Gastrocnemius medialis (tissue), 4 donors: ENCODE data around the gene NCOA6. TPM values are rescaled to one million over a fixed set of nuclear protein-coding genes. Genes with fewer than 3 reads are reported as not detected.

ENCODE experiments used
- ATAC-seq, 2 donors: fragments of 150-250 bp; one replicate each; pipeline ENCODE4 v1.9.1; 2016
- DNase-seq, 2 donors: peaks; one replicate each; pipeline ENCODE4 v3.0.0-alpha.2; 2019
- H3K27ac ChIP-seq, 4 donors: fragments of 200-600 bp; sonication (generic); 1 replicate in 1 of 4; 2 replicates in 3 of 4; pipeline ENCODE4 v1.5.1; 2016 to 2018; ENCODE audit warnings: mild to moderate bottlenecking in 2 of 4, moderate library complexity in 1 of 4
- H3K27me3 ChIP-seq, 3 donors: fragments of 200-600 bp; sonication (generic) in 2 of 3; 1 replicate in 1 of 3; 2 replicates in 2 of 3; pipeline versions ENCODE4 v1.5.1 to v1.6.0; 2016 to 2019; ENCODE audit warnings: mild to moderate bottlenecking in 1 of 3, moderate library complexity in 1 of 3
- H3K36me3 ChIP-seq, 2 donors: fragments of 200-600 bp; sonication (generic) in 1 of 2; one replicate each; pipeline ENCODE4 v1.5.1; 2017 to 2018
- H3K4me1 ChIP-seq, 2 donors: fragments of 200-600 bp; sonication (generic) in 1 of 2; one replicate each; pipeline ENCODE4 v1.5.1; 2016 to 2017; ENCODE audit warnings: mild to moderate bottlenecking in 2 of 2
- H3K4me3 ChIP-seq, 4 donors: fragments of 200-600 bp; sonication (generic) in 3 of 4; 1 replicate in 1 of 4; 2 replicates in 3 of 4; pipeline ENCODE4 v1.5.1; 2016 to 2019; ENCODE audit warnings: mild to moderate bottlenecking in 2 of 4
- H3K9me3 ChIP-seq, 3 donors: fragments of 200-600 bp; sonication (generic) in 2 of 3; 1 replicate in 1 of 3; 2 replicates in 2 of 3; pipeline ENCODE4 v1.5.1; 2016 to 2019
- POLR2A ChIP-seq, 2 donors: fragments of 450-650 bp; IDR thresholded peaks; one replicate each; pipeline ENCODE4 v1.6.1; 2017; ENCODE audit warnings: antibody characterized with exemption in 2 of 2, mild to moderate bottlenecking in 2 of 2, moderate library complexity in 2 of 2
- in situ Hi-C, 4 donors: fragments of 200-750 bp; cut with MboI; loops; one replicate each; pipeline versions ENCODE4 v1.15.0 to v1.8.0; 2017; ENCODE audit warnings: low sequenced_read_pairs in 4 of 4
- intact Hi-C: fragments of 100-400 bp; cut with DNase I; formaldehyde crosslinking; loops from one replicate; pipeline ENCODE4 v1.15.1; 2023; ENCODE audit warnings: low total_unique reads
- total RNA-seq, 4 donors: library from RNA; depleted of rRNA; stranded (reverse); fragments of >200 nt; gene quantifications; one replicate each; pipeline versions ENCODE4 v1.1.0 to v1.2.3, GENCODE V29; 2016
- TF ChIP-seq, protein P1 (sequence below), 5 experiments: fragments of 450-650 bp in 3 of 5; fragments of 200-600 bp in 2 of 5; sonication (generic) in 2 of 5; IDR thresholded peaks in 4 of 5; conservative IDR thresholded peaks in 1 of 5; 1 replicate in 4 of 5; 2 replicates in 1 of 5; pipeline ENCODE4 v1.5.1; 2016 to 2019; ENCODE audit warnings: antibody characterized with exemption in 5 of 5, mild to moderate bottlenecking in 3 of 5, moderate library complexity in 3 of 5

Gene NCOA6
- total RNA-seq, 4 donors from 2014 or later, result 10.9 to 12.7 (median 11.6) TPM

DNA sequence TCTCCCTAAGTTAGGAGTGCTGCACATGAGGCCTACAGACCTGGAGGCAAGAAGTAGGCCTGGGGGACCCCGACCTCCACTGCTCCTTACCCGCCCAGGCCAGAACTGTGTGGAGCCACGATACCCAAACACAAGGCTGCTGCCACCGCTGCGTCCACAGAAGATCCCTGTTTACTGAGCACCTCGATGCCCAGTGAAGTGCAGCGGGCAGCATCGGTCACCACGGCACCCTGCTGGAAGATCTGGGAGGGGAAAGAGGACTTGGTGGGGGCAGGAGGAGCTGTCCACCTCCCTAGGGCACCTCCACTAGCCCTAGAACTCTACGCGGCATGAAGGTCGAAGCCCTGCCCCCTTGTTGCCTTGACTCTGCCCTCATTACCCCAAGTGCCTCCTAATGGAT, 37.3 kb upstream of the NCOA6 start:
- in situ Hi-C loops (loop anchor here in 1 of 4 donors (25.0 kb wide), 1 partner anchor 225 kb away; the partner anchor contains the start of gene TRPC4AP), intact Hi-C loops (no loop called here)
- no peaks in the 10 kb centered on the region for H3K27me3 ChIP-seq
- peak; percentile 24 to 43 for ATAC-seq
- TF ChIP-seq, protein P1, sequence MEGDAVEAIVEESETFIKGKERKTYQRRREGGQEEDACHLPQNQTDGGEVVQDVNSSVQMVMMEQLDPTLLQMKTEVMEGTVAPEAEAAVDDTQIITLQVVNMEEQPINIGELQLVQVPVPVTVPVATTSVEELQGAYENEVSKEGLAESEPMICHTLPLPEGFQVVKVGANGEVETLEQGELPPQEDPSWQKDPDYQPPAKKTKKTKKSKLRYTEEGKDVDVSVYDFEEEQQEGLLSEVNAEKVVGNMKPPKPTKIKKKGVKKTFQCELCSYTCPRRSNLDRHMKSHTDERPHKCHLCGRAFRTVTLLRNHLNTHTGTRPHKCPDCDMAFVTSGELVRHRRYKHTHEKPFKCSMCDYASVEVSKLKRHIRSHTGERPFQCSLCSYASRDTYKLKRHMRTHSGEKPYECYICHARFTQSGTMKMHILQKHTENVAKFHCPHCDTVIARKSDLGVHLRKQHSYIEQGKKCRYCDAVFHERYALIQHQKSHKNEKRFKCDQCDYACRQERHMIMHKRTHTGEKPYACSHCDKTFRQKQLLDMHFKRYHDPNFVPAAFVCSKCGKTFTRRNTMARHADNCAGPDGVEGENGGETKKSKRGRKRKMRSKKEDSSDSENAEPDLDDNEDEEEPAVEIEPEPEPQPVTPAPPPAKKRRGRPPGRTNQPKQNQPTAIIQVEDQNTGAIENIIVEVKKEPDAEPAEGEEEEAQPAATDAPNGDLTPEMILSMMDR (IDR thresholded peaks at IDR 0.05 in 4 of 5, conservative IDR thresholded peaks at IDR 0.05 in 1 of 5), result no peak
- no peak for TF ChIP-seq POLR2A (IDR thresholded peaks at IDR 0.05)
- peak overlapping the region; percentile 18 to 28 (median 22) for H3K4me3 ChIP-seq
- H3K4me1 ChIP-seq, result peaks cover 23 to 39% of the 10 kb centered on the region in 2 donors
- no peaks in the 10 kb centered on the region for H3K9me3 ChIP-seq
- peaks cover 0 to 7% of the 10 kb centered on the region in 2 donors for H3K36me3 ChIP-seq
- no peak for DNase-seq
- peak overlapping the region; percentile 50 to 82 (median 72) for H3K27ac ChIP-seq

DNA sequence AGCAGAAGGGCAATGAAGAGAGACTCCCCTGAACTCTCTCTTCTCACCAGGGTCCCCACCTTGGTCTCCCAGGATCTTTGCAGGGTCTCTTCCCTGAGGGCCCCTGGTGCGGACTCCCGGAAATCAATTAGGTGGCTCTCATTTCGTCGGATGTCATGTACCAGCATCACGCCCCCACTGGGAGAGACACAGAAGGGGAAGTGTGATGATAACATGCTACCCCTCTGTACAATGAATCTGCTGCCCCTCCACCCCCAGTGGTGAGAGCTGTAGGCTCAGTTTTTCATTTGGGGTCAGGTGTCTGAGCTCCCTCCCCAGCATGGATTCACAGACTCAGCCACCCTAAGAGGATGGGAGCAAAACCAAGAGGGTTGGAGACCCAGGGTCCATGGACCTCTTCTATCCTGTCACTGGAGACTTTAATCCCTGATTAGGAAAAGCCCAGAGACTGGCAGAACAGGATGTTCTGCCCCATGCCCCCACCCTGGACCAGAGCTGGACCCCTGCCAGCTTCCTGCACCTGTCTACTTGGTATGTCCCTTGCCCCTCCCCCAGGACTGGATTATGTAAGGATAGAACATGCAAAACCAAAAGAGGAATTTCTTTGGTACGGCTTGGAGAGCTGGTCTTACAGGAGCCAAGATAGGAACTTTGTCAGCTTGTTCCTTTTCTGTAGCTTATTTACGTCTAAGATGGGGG, 36.1 kb upstream of the NCOA6 start:
- Histone ChIP-seq H3K9me3 (no peaks in the 10 kb centered on the region), H3K27ac (peak overlapping the region; percentile 50 to 82 (median 72)), H3K27me3 (no peaks in the 10 kb centered on the region), H3K4me1 (peaks cover 23 to 39% of the 10 kb centered on the region in 2 donors), H3K4me3 (peak overlapping the region in 2 of 4 donors; percentile 20 to 28), H3K36me3 (peaks cover 0 to 7% of the 10 kb centered on the region in 2 donors)
- ATAC-seq, result peak; percentile 51 to 74
- in situ Hi-C loops, result loop anchor here in 1 of 4 donors (25.0 kb wide), 1 partner anchor 226 kb away; the partner anchor contains the start of gene TRPC4AP
- peak; percentile 74 to 93 for DNase-seq
- TF ChIP-seq, protein P1 (IDR thresholded peaks at IDR 0.05 in 4 of 5, conservative IDR thresholded peaks at IDR 0.05 in 1 of 5), result no peak
- no peak for TF ChIP-seq POLR2A (IDR thresholded peaks at IDR 0.05)
- intact Hi-C loops, result no loop called here

DNA sequence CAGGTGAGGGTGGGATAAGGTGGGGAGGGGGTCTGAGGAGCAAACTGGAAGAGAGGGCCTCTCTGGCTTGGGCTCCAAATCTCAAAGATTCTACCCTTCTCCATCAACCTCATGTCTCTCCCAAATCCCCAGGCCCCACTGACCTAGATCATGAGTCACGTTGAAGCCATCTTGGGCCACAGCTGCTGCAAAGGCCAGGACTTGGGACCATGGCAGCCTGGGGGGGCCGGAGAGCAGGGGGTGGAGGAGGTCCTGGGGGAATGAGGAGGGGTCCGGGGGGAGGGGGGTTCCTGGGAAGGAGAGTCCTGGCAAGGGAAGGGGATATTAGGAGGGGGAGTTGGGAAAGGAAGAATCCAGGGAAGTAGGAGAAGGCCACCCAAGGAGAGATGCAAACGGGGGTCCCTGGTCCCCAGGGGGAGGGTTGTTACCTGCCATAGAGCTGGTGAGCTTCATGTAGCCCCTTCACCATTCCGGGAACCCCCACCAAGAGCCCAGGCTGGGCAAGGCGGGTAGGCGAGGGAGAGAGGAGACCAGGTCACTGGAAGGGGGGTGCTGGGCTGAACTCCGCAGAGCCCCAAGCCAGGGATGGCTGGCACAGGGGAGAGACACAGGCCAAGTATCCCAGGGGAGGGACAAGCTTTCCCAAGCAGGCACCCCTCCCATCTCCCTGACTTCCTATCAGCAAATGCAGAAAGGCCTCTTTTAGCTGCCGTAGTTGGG, 34.5 kb upstream of the NCOA6 start:
- Histone ChIP-seq H3K27me3 (no peaks in the 10 kb centered on the region), H3K4me3 (no peak overlapping the region), H3K9me3 (no peaks in the 10 kb centered on the region), H3K27ac (peak overlapping the region in 3 of 4 donors; percentile 71 to 82 (median 73)), H3K36me3 (peaks cover 0 to 10% of the 10 kb centered on the region in 2 donors), H3K4me1 (peaks cover 23 to 38% of the 10 kb centered on the region in 2 donors)
- intact Hi-C loops, result no loop called here
- TF ChIP-seq POLR2A (IDR thresholded peaks at IDR 0.05), result no peak
- TF ChIP-seq, protein P1 (IDR thresholded peaks at IDR 0.05 in 4 of 5, conservative IDR thresholded peaks at IDR 0.05 in 1 of 5), result no peak
- no peak for ATAC-seq
- in situ Hi-C loops, result loop anchor here in 1 of 4 donors (25.0 kb wide), 1 partner anchor 227 kb away; the partner anchor contains the start of gene TRPC4AP
- no peak for DNase-seq

DNA sequence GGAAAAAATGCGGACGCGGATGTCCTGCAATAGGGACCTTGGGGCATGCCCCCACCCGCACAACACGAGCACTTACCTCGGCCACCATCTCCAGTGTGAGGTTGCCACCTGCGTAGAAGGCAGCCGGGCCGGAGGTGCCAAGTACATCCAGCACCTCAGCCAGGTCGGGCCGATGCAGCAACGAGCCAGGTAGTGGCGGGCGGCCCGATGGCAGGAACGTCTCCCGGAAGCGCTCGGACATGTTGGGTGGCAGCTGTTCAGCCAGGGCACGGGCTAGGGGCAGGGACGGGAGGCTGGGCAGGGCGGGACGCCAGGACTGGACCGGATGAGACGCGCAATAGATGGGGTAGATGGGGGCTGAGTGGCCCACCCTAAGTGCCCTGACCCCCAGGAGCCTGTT, 33.9 kb upstream of the NCOA6 start:
- Histone ChIP-seq H3K4me3 (no peak overlapping the region), H3K4me1 (peaks cover 23 to 32% of the 10 kb centered on the region in 2 donors), H3K27ac (peak overlapping the region in 3 of 4 donors; percentile 71 to 82 (median 73)), H3K9me3 (no peaks in the 10 kb centered on the region), H3K36me3 (peaks cover 0 to 17% of the 10 kb centered on the region in 2 donors), H3K27me3 (no peaks in the 10 kb centered on the region)
- in situ Hi-C loops (loop anchor here in 1 of 4 donors (25.0 kb wide), 1 partner anchor 228 kb away; the partner anchor contains the start of gene TRPC4AP), intact Hi-C loops (no loop called here)
- no peak for TF ChIP-seq POLR2A (IDR thresholded peaks at IDR 0.05)
- TF ChIP-seq, protein P1 (IDR thresholded peaks at IDR 0.05 in 4 of 5, conservative IDR thresholded peaks at IDR 0.05 in 1 of 5), result no peak
- ATAC-seq (no peak), DNase-seq (peak in 1 of 2 donors; percentile 37)
